NCI-H187 treated with DMSO at 0.1 percent for 48 hours (cell line): Measurements from ENCODE around the gene TSPAN1.

Experiments
- DNase-seq: peaks from one replicate; lab custom pipeline; 2025; lab: John Stamatoyannopoulos, UW

TSPAN1 gene

GRCh38 chr1:46174448-46175231 lies at the start of gene TSPAN1:
TSS of gene TSPAN1 (plus strand) at chr1:46175087. CDS start at chr1:46181108, 6,021 bp downstream.
- DNase-seq: no peak

- no peak for DNase-seq
These were observed 46.5 kb upstream of the TSPAN1 start for GRCh38 chr1:46128344-46128743.

GRCh38 chr1:46130121-46130520 lies 44.8 kb upstream of the TSPAN1 start:
- no peak for DNase-seq

- no peak for DNase-seq
These were observed 44.3 kb upstream of the TSPAN1 start for GRCh38 chr1:46130606-46131005.

GRCh38 chr1:46131093-46131492 lies 43.8 kb upstream of the TSPAN1 start:
- DNase-seq: no peak

- DNase-seq: peak; percentile 49
These were observed 43.0 kb upstream of the TSPAN1 start for GRCh38 chr1:46131712-46132528.

- peak; percentile 93 for DNase-seq
These were observed 42.2 kb upstream of the TSPAN1 start, which contains the start of gene PIK3R3 for GRCh38 chr1:46132529-46133180. TSS of gene PIK3R3 (minus strand) at chr1:46132629. CDS start at chr1:46131952, 677 bp downstream.

GRCh38 chr1:46133181-46133658 lies 41.7 kb upstream of the TSPAN1 start:
- DNase-seq: peak; percentile 82

GRCh38 chr1:46133781-46134350 lies 41.0 kb upstream of the TSPAN1 start:
- DNase-seq: no peak

GRCh38 chr1:46134660-46135331 lies 40.1 kb upstream of the TSPAN1 start:
- DNase-seq: no peak

- no peak for DNase-seq
These were observed 38.2 kb upstream of the TSPAN1 start for GRCh38 chr1:46136711-46137110.

- no peak for DNase-seq
These were observed 37.0 kb upstream of the TSPAN1 start for GRCh38 chr1:46137916-46138315.

- DNase-seq: no peak
These were observed 26.6 kb upstream of the TSPAN1 start for GRCh38 chr1:46148318-46148717.

- DNase-seq: no peak
These were observed 24.8 kb upstream of the TSPAN1 start for GRCh38 chr1:46150085-46150484.

- no peak for DNase-seq
These were observed 22.9 kb upstream of the TSPAN1 start for GRCh38 chr1:46152016-46152415.

GRCh38 chr1:46153228-46153627 lies 21.7 kb upstream of the TSPAN1 start:
- DNase-seq: no peak

GRCh38 chr1:46153732-46154131 lies 21.2 kb upstream of the TSPAN1 start:
- no peak for DNase-seq

GRCh38 chr1:46157916-46158311 lies 17.0 kb upstream of the TSPAN1 start:
- DNase-seq: no peak

GRCh38 chr1:46158312-46159281 lies 16.3 kb upstream of the TSPAN1 start:
- no peak for DNase-seq

- DNase-seq: no peak
These were observed 15.4 kb upstream of the TSPAN1 start for GRCh38 chr1:46159516-46159915.
